HG03565 (cell line): ENCODE results near the gene AHNAK2.
A peak's percentile ranks its signal among the peaks of the same experiment; 100 is the strongest.
"Not testable (repeated sequence)": the region's sequence is repeated elsewhere in the genome, so short reads cannot be mapped to it uniquely, and the experiment has no call there.

Experiments used
- ATAC-seq: cut with Tn5 transposase; IDR thresholded peaks from one replicate; pipeline ENCODE4 v1.9.1; 2021; ENCODE audit warnings: mild to moderate bottlenecking, moderate library complexity; ENCODE audit not compliant: unreplicated experiment

The AHNAK2 gene

DNA sequence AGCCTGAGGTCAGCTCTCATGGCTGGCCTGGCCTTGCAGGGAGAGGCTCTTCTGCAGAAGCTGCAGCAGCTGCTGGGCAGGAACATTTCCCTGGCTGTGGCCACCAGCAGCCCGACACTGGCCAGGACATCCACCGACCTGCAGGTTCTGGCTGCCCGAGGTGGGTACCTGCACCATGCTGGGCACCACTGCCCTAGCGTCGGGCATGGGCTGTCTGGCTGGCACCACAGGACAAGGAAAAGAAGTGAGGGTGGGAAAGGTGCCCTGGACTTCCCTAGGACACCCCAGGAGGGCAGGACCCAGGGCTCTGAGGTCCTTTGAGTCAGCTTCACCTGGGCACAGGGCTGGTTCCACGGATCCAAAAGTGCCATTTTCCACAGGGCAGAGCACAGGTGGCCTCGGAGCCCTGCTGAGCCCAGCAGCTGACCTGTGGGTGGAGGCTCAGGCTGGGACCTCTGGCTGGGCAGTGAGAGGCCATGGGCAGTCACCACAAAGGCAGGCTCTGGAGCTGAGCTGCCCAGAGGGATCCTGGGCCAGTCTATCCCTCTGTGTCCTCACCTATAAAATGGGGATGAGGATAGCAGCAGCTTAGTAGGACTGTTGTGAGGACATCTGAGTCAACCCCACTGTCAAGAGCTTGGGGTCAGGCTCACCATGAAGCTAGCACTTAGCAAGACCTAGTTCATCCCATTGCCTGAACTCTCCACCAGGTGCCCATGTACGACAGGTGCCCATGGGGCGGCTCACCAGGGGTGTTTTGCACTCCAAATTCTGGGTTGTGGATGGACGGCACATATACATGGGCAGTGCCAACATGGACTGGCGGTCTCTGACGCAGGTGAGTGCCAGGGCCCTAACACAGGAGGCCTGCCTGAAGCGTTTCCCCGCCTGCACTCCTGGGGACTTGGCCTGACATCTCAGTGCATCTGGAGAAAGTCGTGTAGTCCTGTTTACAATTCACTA lies 48.6 kb downstream of the AHNAK2 start:
- ATAC-seq: no peak

DNA sequence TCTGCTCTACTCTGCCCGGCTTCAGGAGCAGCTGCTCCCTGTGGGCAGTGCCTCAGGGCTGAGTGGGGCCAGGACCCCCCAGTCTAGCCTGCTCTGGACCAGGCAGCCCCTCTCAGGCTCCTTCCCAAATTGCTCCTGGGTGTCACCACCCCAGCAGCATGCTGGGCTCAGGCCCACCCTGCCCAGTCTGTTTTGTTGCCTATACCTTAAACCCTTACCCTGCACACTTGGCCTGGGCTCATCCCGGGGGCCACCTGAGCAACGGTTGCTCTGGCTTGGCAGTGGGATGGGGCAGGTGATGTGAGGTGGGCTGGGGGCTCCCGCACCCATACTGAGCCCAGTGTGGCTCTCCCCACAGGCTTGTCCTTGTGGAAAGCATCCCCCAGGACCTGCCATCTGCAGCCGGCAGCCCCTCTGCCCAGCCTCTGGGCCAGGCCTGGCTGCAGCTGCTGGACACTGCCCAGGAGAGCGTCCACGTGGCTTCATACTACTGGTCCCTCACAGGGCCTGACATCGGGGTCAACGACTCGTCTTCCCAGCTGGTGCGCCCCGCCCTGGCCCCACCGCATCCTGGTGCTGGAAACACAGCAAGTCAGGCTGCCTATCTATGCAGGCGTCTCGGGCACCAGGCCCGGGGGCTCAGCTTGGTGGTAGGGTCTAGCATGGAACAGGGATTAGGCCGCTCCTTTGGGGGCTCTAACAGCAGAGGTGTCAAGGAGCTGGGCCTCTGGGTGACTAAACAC lies 49.6 kb downstream of the AHNAK2 start:
- ATAC-seq: no peak

DNA sequence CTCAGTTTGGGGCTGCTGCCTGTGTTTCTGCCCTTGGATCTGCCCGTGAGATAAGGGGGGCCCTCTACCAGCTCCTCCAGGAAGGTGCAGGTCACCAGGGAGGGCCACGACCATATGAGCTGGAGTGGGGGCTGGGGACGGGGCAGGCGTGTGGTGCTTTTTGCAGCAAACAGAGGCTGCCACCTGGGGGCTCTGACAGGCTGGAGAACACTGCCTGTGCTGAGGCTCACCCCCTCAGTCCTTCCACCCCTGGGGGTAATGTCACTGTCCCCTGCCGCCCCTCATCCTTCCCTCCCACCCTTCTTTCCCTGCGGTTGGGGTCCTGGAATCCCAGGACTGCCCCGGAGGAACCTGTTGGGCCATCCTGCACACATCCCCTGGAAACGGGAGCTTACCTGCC lies 50.3 kb downstream of the AHNAK2 start:
- ATAC-seq: no peak

DNA sequence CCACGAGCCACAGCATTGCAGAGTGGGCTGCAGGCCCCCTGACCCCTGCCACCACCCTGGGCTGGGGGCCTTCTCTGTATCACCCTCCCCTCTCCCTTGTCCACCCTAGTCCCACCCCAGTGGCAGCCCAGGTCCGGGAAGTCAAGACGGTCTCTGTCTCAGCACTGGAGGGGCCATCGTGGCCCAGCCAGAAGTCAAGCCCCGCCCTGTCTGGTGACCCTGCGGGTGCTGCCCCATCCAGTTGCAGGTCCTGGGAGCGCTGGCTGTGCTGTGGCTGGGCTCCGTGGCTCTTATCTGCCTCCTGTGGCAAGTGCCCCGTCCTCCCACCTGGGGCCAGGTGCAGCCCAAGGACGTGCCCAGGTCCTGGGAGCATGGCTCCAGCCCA lies 50.8 kb downstream of the AHNAK2 start:
- ATAC-seq: no peak

DNA sequence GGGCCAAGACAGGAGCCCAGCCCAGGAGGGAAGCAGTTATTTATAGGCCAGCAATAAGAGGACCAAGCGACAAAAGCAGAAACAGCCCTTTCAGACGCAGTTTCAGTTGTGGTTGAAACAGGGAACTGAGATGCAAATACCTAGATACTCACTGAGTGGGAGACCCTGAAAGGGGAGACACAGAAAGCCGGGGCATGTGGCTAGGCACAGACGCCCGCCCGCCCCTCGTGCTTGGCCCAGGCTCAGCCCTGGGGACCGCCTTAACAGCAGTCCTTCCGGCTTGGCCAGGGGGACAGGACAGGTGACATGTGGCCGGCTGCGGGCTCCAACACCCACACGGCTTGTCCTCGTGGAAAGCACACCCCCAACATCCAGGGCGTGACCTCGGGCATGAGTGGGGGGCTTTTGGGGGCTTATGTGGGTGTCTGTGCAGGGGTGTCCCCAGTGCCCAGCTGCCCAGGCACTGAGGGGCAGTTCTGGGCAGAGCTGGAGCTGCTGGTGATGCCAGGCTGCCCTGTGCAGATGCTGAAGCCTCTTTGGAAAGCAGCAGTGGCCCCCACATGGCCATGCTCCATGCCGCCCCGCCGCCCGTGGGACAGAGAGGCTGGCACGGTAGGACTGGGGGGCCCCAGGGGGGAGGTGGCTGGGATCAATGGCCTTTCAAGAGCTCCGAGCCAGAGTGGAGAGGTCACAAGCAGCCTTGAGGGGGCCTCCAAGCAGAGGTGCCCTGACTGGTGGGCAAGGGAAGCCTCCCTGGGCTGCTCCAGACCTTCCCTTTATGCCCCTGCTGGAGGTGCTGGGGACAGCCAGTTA lies 51.3 kb downstream of the AHNAK2 start:
- ATAC-seq: peak; percentile 70

DNA sequence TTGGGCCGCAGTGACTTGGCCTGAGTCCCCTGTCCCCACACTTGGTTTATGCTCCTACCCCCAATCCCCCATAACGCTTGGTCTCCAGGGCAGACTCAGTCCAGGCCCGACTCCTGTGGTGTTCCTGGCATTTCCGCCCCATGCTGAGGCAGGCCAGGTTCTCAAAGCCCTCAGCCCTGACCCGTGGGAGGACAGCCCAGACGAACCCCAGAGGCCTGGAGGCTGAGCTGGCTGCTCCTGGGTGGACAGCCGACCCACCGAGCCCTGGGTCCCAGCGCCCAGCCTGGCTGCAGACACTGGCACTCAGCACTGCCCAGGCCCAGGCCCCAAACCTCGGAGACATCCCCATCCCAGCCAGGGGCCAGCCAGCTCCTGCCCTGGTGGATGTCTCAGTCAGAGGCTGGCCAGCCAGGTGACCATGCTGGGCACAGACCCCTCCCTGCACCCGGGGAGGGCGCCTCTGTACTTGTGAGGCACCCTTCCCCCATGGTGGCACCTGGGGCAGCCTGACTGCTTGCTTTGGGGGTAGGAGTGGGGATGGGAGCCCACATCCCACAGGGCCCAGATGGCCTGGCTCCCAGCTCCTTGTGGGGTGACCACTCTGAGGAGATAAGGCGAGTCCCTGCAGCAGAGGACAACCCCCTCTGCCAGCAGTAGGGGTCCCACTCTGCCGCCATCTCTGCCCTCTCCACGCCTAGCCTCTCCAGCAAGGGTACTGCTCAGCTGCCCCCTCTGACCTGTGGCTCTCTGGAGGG lies 52.1 kb downstream of the AHNAK2 start:
- no peak for ATAC-seq

DNA sequence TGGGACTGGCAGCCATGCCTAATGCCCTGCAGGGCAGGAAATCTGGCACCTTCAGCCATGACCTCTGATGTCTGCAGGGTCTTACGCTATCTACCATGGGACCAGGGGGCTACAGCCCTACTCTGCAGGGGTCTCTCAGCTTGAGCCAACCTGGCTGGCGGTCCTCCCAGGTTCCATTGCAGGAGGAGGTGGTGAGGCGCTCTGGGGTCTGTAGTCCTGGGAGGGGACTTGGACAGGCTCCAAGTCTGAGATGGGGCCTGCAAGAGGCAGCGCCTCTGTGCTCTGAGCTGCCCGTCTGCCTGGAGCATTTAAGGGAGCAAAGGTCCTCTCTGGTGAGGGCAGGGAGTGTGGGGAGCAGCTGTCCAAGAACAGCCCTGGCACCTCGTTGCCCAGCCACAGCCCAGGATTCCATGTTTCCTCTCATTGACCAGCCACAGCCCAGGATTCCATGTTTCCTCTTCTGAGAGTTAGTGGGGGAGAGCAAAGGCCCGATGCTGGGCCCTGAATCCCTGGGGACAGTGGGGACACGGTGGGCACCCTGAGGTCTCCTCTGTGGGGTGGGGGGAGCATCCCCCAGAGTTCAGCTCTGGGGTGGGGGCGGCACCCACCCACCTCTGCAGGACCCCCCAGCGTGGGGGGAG lies 52.8 kb downstream of the AHNAK2 start:
- ATAC-seq: no peak

DNA sequence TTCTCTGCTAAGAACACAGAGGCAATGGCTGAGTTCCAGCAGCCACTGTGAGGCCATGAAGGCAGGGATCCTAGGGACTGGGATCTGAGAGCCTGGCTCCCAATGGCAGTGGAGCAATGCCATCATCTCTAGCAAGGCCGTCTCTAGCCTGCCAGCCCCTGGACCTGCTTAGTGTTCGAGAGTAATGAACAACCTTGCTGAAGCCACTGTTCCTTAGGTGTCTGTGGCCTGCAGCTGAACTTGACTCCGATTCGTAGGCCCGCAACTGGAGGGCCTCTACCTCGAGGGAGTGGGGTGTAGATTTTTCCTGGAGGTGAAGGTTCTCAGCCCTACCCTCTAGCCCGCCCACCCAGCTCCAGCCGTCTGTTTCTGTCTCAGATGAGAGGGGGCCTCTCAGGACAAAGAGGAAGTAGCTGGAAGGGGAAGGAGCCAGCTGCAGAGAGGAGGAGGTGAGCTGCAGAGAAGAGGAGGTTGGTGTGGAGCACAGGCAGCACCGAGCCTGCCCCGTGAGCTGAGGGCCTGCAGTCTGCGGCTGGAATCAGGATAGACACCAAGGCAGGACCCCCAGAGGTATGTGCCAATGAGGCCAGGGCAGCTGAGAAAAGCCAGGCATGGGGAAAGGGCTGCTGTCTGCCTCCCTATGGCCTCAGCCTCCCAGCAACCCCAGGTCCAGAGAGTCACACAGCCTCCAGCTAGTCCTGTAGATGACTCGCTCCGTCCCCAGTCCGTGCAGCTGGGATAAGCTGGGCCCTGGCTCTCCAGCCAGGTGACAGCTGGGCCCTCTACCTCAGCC lies 53.6 kb downstream of the AHNAK2 start, which contains the start of gene PLD4:
PLD4 (plus strand) TSS at position 459 of the 793 bp plus-strand sequence. CDS start 2,262 bp downstream, outside the sequence.
- ATAC-seq: no peak

DNA sequence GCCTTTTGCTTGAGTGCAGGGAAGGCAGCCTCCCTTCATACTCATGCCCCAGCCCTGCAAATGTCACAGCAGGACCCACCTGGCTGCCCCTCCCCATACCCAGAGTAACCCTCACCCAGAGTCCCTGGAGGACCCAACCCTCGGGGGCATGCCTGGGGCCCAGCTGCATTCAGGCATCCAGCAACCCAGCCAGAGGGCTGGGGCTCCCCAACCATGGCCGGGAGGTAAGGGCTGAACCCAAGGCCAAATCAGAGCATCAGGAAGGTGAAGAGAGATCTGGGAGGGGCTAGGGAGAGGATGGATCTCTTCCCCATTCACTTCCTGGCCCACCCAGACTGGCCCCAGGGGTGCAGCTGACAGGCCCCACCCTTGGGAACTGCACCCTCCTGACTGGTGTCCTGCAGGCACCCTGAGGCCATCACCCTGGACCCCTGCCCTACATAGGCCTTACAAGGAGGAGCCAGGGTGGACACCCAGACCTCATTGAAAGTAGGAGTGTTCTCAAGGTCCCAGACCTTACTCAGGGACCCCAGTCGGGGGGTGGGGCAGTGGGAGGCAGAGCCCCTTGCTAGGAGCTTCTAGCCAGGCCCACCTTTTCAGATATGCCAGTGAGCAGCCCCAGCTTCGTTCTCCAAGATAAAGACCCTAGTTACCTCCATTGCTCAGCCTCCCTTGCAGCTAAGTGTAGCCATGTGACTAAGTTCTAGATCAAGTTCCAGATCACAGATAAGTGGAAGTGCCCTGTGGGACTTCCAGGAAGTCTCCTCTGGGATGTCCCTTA lies 54.3 kb downstream of the AHNAK2 start:
- ATAC-seq: no peak

DNA sequence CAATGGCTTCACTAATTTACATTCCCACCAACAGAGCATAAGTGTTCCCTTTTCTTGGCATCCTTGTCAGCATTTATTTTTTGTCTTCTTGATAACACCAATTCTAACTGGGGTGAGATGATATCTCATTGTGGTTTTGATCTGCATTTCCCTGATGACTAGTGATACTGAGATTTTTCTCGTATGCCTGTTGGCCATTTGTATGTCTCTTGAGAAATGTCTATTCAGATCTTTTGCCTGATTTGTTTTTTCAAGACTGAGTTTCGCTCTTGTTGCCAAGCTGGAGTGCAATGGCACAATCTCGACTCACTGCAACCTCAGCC lies 58.2 kb downstream of the AHNAK2 start:
- ATAC-seq: no peak

DNA sequence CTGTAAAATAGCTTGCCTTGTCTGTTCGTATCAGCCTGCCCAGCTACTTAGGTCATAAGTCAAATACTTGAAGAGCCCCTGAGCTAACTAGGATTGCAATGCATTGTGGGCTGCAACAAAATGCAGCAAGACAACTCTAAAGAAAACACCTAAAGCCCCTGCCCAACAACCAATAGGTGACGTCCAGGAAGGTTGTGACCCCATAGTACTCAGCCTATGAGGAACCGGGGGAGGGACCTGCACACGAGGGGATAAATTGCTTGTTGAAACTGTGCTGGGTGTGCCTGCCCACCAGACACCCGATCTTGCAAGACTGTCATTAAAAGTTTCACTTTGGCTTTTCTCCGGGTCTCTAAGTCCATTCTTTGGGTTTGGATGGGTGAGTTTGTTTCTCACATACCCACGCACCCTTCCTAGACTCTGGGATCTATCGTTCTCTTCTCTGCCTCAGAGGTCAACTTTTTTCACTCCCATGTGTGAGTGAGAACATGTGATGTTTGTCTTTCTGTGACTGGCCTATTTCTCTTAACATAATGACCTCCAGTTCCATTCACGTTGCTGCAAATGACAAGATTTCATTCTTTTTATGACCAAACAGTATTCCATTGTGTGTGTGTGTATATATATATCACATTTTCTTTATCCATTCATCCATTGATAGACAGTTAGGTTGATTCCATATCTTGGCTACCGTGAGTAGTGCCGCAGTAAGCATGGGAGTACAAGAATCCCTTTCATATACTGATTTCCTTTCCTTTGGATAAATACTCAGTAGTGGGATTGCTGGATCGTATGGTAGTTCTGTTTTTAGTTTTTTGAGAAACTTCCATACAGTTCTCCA lies 58.8 kb downstream of the AHNAK2 start:
- not testable (repeated sequence) for ATAC-seq

DNA sequence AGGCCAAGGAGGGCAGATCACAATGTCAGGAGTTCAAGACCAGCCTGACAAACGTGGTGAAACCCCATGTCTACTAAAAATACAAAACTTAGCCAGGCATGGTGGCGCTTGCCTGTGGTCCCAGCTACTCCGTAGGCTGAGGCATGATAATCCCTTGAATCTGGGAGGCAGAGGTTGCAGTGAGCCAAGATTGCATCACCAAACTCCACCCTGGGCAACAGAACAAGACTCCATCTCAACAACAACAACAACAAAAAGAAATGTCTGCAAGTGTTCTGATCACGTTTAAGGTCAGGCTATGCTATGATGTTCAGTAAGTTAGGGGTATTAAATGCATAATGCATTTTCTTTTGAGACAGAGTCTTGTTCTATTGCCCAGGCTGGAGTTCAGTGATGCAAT lies 60.2 kb downstream of the AHNAK2 start:
- no peak for ATAC-seq

DNA sequence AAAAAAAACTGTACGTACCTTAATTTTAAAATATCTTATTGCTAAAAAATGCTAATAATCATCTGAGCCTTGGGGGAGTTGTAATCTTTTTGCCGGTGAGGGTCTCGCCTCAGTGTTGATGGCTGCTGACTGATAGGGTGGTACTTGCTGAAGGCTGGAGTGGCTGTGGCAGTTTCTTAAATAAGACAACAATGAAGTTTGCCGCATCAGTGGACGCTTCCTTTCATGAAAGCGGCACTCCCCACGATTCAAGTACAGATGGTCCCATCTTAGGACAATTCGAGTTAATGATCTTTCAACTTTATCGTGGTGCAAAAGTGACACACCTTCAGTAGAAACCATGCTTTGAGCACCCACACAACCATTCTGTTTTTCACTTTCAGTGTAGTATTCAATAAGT lies 61.1 kb downstream of the AHNAK2 start:
- no peak for ATAC-seq

DNA sequence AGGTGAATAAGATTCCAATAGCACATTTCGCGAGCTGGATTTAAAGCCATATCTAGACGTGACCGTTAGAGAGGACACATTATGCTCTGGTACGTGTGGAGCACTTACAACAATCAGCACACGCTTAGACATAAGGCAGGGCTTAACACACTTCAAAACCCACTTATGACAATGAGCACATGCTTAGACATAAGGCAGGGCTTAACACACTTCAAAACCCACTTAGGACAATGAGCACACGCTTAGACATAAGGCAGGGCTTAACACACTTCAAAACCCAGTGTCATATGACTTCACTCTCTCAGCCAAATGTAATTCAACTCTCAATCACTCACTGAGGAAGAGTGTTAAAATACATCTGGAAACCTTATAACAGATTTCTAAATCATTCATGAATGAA lies 64.7 kb downstream of the AHNAK2 start:
- no peak for ATAC-seq

DNA sequence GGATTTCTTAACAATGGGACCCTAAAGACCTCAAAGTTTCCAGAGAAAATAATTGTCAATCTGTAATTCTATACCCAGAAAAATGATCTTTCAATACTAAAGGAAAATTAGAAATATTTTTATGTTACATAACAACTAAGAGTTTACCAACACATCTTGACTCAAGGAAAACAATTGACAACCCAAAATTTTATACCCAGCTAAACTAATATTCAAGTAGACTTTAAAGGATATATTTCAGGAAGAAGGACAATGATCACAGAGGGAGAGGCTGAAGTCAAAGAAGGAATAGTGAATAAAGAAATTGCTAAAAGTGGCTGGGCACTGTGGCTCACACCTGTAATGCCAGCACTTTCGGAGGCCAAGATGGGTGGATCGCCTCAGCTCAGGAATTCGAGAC lies 66.1 kb downstream of the AHNAK2 start:
- ATAC-seq: no peak

DNA sequence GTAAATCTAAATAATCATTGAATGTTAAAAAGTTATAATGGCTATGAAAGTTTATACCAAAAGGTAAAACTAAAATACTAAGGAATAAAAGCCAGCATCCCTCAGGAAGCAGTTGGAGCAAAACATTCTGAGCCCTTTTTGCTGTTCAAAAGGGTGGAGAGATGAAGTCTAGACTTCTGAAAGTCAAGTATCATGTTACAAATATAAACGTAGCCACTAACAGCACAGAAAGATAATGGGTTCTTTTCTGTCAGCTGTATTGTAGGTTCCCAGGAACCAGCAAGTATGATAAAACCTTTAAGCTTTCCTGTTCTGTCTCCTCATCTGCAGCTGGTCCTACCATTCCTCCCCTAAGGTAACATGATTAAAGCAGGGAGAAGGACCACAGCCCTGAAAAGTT lies 69.9 kb downstream of the AHNAK2 start:
- no peak for ATAC-seq

DNA sequence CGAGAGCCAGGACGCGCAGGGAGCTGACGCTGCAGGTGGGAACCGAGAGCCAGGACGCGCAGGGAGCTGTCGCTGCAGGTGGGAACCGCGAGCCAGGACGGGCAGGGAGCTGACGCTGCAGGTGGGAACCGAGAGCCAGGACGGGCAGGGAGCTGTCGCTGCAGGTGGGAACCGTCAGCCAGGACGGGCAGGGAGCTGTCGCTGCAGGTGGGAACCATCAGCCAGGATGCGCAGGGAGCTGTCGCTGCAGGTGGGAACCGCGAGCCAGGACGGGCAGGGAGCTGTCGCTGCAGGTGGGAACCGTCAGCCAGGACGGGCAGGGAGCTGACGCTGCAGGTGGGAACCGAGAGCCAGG lies 72.6 kb downstream of the AHNAK2 start:
- not testable (repeated sequence) for ATAC-seq
